GM19328 (cell line): ENCODE results near the gene KRT14.

ENCODE experiments used
- ATAC-seq: cut with Tn5 transposase; IDR thresholded peaks from one replicate; pipeline ENCODE4 v1.9.1; 2021; ENCODE audit warnings: mild to moderate bottlenecking, moderate library complexity; ENCODE audit not compliant: unreplicated experiment

KRT14 gene

GRCh38 chr17:41533613-41534012, 53.1 kb downstream of the KRT14 start:
- no peak for ATAC-seq

GRCh38 chr17:41532947-41533570, 53.6 kb downstream of the KRT14 start:
- no peak for ATAC-seq
